ENCODE results near the gene FBXO47.

FBXO47 gene

DNA sequence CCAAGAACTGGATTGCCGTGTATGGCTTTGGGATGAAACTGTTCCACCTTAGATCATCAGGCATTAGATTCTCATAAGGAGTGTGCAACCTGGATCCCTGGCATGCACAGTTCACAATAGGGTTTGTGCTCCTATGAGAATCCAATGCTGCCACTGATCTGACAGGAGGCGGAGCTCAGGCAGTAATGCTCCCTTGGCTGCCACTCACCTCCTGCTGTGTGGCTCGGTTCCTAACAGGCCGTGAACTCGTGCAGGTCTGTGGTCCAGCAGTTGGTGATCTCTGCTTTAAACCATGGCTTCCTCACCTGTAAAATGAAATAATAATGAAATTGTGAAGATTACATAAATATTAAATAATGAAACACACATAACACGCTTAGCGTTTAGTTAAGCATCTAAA, 45.5 kb upstream of the FBXO47 start:
- no peak for DNase-seq (ENCODE audit: low read depth)
- TF ChIP-seq, protein P1, sequence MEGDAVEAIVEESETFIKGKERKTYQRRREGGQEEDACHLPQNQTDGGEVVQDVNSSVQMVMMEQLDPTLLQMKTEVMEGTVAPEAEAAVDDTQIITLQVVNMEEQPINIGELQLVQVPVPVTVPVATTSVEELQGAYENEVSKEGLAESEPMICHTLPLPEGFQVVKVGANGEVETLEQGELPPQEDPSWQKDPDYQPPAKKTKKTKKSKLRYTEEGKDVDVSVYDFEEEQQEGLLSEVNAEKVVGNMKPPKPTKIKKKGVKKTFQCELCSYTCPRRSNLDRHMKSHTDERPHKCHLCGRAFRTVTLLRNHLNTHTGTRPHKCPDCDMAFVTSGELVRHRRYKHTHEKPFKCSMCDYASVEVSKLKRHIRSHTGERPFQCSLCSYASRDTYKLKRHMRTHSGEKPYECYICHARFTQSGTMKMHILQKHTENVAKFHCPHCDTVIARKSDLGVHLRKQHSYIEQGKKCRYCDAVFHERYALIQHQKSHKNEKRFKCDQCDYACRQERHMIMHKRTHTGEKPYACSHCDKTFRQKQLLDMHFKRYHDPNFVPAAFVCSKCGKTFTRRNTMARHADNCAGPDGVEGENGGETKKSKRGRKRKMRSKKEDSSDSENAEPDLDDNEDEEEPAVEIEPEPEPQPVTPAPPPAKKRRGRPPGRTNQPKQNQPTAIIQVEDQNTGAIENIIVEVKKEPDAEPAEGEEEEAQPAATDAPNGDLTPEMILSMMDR (IDR thresholded peaks at IDR 0.05; ENCODE audit: low read depth, low read length, missing control alignments): no peak
- in situ Hi-C loops (cut with HindIII; ENCODE audit: low sequenced_read_pairs): loop anchor here (10.0 kb wide), 1 partner anchor 112 kb away; no protein-coding TSS in a partner anchor

DNA sequence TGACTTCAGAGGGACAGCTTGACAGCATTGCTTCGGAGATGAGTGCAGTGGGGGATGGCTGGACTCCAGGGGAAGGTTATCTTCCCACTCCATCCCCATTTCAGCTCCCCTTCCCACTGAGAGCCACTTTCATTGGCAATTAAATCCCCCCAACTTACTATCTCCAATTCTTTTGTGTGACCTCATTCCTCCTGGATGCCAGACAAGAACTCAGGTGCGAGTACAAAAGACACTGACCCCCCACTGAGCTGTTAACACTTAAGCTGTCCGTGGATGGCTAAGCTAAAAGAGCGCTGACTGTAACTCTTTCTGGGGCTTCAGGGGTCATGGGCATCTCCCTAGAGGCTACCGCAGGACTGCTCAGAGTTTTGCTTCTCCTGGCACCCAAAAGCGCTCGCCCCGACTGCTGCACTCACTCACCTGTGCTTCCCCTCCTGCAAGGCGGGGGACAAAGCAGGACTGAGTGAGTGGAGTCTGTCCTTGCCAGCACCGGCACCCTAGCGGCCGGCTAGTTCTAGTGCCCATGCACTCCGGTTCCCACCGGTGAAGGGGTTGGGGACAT, 44.8 kb upstream of the FBXO47 start:
- TF ChIP-seq, protein P1 (IDR thresholded peaks at IDR 0.05; ENCODE audit: low read depth, low read length, missing control alignments): no peak
- in situ Hi-C loops (cut with HindIII; ENCODE audit: low sequenced_read_pairs): loop anchor here (10.0 kb wide), 1 partner anchor 113 kb away; no protein-coding TSS in a partner anchor
- no peak for DNase-seq (ENCODE audit: low read depth)
- H3K4me3 ChIP-seq (ENCODE audit: low read depth, low read length): no peak overlapping the region

More for the DNA sequence above, 45.5 kb upstream of the FBXO47 start:
- no peak overlapping the region for H3K4me3 ChIP-seq (ENCODE audit: low read depth, low read length)

DNA sequence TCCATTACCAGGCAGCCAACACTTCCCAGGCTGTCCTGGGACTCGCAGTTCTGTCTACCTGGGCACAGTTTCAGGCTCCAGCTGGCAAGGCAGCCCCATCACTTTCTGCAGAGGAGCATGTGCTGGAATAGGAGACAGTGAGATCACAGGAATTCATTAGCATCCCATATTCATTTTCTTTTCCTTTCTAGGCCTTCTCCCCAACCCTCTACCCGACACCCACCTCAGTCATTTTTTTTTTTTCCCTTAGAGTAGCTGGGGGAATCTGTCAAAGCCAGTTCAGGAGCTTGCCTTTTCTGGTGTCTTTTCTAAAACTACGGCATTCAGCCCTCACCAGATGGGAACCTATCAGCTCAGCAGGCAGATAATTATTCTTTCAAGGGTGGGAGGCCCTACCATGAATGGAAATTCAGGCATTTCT, 42.4 kb upstream of the FBXO47 start:
- no peak for DNase-seq (ENCODE audit: low read depth)
- H3K4me3 ChIP-seq (ENCODE audit: low read depth, low read length): no peak overlapping the region
- in situ Hi-C loops (cut with HindIII; ENCODE audit: low sequenced_read_pairs): loop anchor here (10.0 kb wide), 1 partner anchor 115 kb away; no protein-coding TSS in a partner anchor
- TF ChIP-seq, protein P1 (IDR thresholded peaks at IDR 0.05; ENCODE audit: low read depth, low read length, missing control alignments): no peak

DNA sequence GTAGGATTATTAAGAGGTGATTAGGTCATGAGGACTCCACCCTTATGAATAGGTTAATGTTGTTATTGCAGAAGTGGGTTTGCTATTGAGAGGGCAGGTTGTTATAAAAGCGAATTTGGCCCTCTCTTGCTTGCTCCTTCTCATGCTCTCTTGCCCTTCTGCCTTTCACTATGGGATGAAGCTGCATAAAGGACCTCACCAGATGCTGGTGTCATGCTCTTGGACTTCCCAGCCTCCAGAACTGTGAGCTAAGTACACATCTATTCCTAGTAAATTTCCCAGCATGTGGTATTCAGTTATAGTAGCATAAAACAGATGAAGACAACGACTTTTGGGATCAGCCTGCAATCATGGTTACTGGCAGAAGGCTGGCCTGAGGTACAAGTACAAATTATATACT, 41.4 kb upstream of the FBXO47 start:
- in situ Hi-C loops (cut with HindIII; ENCODE audit: low sequenced_read_pairs): no loop called here
- H3K4me3 ChIP-seq (ENCODE audit: low read depth, low read length): no peak overlapping the region
- DNase-seq (ENCODE audit: low read depth): no peak
- TF ChIP-seq, protein P1 (IDR thresholded peaks at IDR 0.05; ENCODE audit: low read depth, low read length, missing control alignments): no peak

DNA sequence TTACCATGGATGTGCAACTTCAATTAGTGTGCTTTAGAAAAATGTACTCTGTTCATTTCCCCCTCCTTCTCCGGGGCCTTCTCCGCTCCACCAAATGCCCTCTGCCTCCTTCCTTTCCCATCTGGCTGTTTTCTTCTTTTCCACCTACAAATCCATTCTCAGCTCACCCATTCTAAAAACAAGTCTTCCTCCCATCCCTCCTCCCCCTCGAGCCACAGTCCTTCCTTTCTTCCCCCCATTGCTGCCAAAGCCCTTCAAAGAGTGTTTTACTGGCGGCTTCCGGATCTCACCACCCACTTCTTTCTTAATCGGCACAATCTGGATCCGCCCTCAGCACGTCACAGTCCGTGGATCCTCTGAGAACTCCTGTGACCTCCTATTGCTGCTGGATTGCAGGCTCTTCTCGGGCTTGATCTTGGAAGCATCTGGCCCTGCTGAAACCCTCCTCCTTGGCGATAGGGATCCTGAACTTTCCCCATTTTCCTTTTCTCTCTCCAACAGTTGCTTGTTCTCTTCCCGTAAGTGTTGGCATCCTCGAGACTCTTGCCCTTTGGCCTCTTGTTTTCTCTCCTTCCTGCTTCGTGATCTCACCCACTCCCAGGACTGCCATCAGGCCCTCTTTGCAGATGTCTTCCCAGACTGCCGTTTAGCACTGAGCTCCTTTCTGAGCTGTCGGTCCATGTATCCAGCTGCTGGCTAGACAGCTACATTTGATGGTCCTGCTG, 36.0 kb upstream of the FBXO47 start:
- in situ Hi-C loops (cut with HindIII; ENCODE audit: low sequenced_read_pairs): no loop called here
- TF ChIP-seq, protein P1 (IDR thresholded peaks at IDR 0.05; ENCODE audit: low read depth, low read length, missing control alignments): no peak
- DNase-seq (ENCODE audit: low read depth): no peak
- H3K4me3 ChIP-seq (ENCODE audit: low read depth, low read length): no peak overlapping the region

DNA sequence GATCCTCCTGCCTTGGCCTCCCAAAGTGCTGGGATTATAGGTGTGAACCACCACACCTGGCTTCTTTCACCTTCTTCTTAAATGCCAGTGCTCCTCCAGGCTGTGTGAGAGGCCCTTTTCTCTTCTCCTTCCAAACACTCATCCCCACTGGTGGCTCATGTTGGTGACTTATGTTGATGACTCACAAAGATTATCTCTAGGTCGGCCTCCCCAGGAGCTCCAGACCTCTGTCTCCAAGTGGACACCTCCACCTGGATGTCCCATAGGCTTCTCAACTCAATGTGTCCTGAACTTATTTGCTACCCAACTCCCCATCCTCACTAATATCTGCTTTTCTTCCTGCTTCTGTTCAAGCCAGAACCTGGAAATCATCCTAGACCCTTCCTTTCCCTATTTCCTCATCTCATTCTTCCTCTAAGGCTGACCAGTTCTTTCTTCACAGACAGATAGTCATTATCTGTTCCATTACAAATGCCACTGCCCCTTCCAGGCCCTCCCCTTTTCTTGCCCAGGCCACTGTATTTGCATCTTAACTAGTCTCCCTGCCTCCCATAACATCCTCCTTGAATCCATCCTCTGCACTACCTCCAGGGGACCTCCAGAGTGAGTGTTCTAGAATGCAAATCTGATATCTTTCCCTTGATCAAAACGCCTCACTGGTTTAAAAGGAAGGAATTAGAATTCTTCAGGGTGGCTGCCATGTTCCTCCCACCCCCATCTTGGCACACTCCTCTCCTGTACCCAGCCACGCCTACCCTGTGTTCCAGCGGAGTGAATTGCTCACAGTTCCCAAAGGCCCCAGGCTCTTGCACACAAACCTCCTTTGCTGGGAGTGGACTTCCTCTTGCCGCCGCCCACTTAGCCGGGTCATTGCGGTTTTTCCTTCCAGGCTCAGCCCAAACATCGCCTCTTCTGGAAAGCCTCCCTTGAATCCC, 34.8 kb upstream of the FBXO47 start:
- no peak overlapping the region for H3K4me3 ChIP-seq (ENCODE audit: low read depth, low read length)
- in situ Hi-C loops (cut with HindIII; ENCODE audit: low sequenced_read_pairs): no loop called here
- DNase-seq (ENCODE audit: low read depth): no peak
- TF ChIP-seq, protein P1 (IDR thresholded peaks at IDR 0.05; ENCODE audit: low read depth, low read length, missing control alignments): no peak
